Type B pancreatic cell (in vitro differentiated cells): ENCODE data around the gene IL36A. TPM values are rescaled to one million over a fixed set of nuclear protein-coding genes. Genes with fewer than 3 reads are reported as not detected.

Experiments
- DNase-seq: peaks from one replicate; pipeline ENCODE4 v3.0.0; 2021; ENCODE audit warnings: mixed read lengths; ENCODE audit not compliant: unreplicated experiment; ENCODE audit errors: extremely low spot score
- H3K27ac Mint-ChIP-seq: 2 replicates; pipeline ENCODE4 v1.8.0; 2021; ENCODE audit warnings: mild to moderate bottlenecking, mixed read lengths
- H3K27me3 Mint-ChIP-seq: 2 replicates; pipeline ENCODE4 v1.8.0; 2021; ENCODE audit warnings: mixed read lengths
- H3K36me3 Mint-ChIP-seq: 2 replicates; pipeline ENCODE4 v1.8.0; 2021; ENCODE audit warnings: mixed read lengths
- H3K4me1 Mint-ChIP-seq: one replicate; pipeline ENCODE4 v1.8.0; 2021; ENCODE audit warnings: mixed read lengths; ENCODE audit not compliant: unreplicated experiment
- H3K4me3 Mint-ChIP-seq: 2 replicates; pipeline ENCODE4 v1.8.0; 2021; ENCODE audit warnings: mild to moderate bottlenecking, mixed read lengths
- H3K9me3 Mint-ChIP-seq: 2 replicates; pipeline ENCODE4 v1.8.0; 2021; ENCODE audit warnings: mixed read lengths
- CTCF ChIP-seq: fragments of 200-600 bp; sonication (generic); conservative IDR thresholded peaks from 2 replicates; pipeline ENCODE4 v1.5.0; 2021; ENCODE audit warnings: antibody characterized with exemption, mild to moderate bottlenecking
- total RNA-seq: library from RNA; stranded (reverse); gene quantifications from 2 replicates; pipeline ENCODE4 v1.2.1, GENCODE V29; 2021; ENCODE audit warnings: low replicate concordance

Gene IL36A
- total RNA-seq, 1 donor from 2014 or later = not detected

GRCh38 chr2:113024764-113025163 is 19.5 kb downstream of the IL36A start:
- Mint-ChIP-seq H3K36me3 (no peaks in the 10 kb centered on the region), H3K4me1 (no peaks in the 10 kb centered on the region), H3K4me3 (no peak overlapping the region), H3K9me3 (no peaks in the 10 kb centered on the region), H3K27me3 (peaks cover 68% of the 10 kb centered on the region), H3K27ac (no peak overlapping the region)
- no peak for TF ChIP-seq CTCF
- no peak for DNase-seq

GRCh38 chr2:113025737-113026136 is 20.5 kb downstream of the IL36A start:
- no peak for TF ChIP-seq CTCF
- no peak overlapping the region for H3K27ac Mint-ChIP-seq
- no peaks in the 10 kb centered on the region for H3K9me3 Mint-ChIP-seq
- no peak for DNase-seq
- H3K36me3 Mint-ChIP-seq = no peaks in the 10 kb centered on the region
- H3K4me1 Mint-ChIP-seq = no peaks in the 10 kb centered on the region
- H3K4me3 Mint-ChIP-seq = no peak overlapping the region
- H3K27me3 Mint-ChIP-seq = peaks cover 72% of the 10 kb centered on the region

GRCh38 chr2:113027691-113028090 is 22.4 kb downstream of the IL36A start:
- peaks cover 83% of the 10 kb centered on the region for H3K27me3 Mint-ChIP-seq
- no peak overlapping the region for H3K27ac Mint-ChIP-seq
- no peak overlapping the region for H3K4me3 Mint-ChIP-seq
- no peak for DNase-seq
- TF ChIP-seq CTCF = no peak
- H3K4me1 Mint-ChIP-seq = no peaks in the 10 kb centered on the region
- no peaks in the 10 kb centered on the region for H3K36me3 Mint-ChIP-seq
- no peaks in the 10 kb centered on the region for H3K9me3 Mint-ChIP-seq

- H3K27me3 Mint-ChIP-seq = peaks cover 81% of the 10 kb centered on the region
- no peak for TF ChIP-seq CTCF
- H3K4me3 Mint-ChIP-seq = no peak overlapping the region
- H3K36me3 Mint-ChIP-seq = no peaks in the 10 kb centered on the region
- H3K4me1 Mint-ChIP-seq = no peaks in the 10 kb centered on the region
- DNase-seq = no peak
- no peaks in the 10 kb centered on the region for H3K9me3 Mint-ChIP-seq
- H3K27ac Mint-ChIP-seq = no peak overlapping the region
Observed at GRCh38 chr2:113028112-113028511, 22.9 kb downstream of the IL36A start.

- no peaks in the 10 kb centered on the region for H3K36me3 Mint-ChIP-seq
- no peak for TF ChIP-seq CTCF
- no peaks in the 10 kb centered on the region for H3K9me3 Mint-ChIP-seq
- no peak for DNase-seq
- H3K27ac Mint-ChIP-seq = no peak overlapping the region
- H3K4me1 Mint-ChIP-seq = no peaks in the 10 kb centered on the region
- no peak overlapping the region for H3K4me3 Mint-ChIP-seq
- peaks cover 46% of the 10 kb centered on the region for H3K27me3 Mint-ChIP-seq
Observed at GRCh38 chr2:113032737-113033136, 27.5 kb downstream of the IL36A start.

- H3K4me3 Mint-ChIP-seq = no peak overlapping the region
- no peaks in the 10 kb centered on the region for H3K9me3 Mint-ChIP-seq
- TF ChIP-seq CTCF = no peak
- no peak overlapping the region for H3K27ac Mint-ChIP-seq
- no peaks in the 10 kb centered on the region for H3K4me1 Mint-ChIP-seq
- H3K36me3 Mint-ChIP-seq = no peaks in the 10 kb centered on the region
- DNase-seq = no peak
- peaks cover 37% of the 10 kb centered on the region for H3K27me3 Mint-ChIP-seq
Observed at GRCh38 chr2:113034016-113034415, 28.8 kb downstream of the IL36A start.
